DND-41 (cell line): ENCODE results near the gene POU2F1.
"Not testable (repeated sequence)": the region's sequence is repeated elsewhere in the genome, so short reads cannot be mapped to it uniquely, and the experiment has no call there.

ENCODE experiments used
- ATAC-seq: fragments of 200-7000 bp; cut with Tn5 transposase; 3 replicates; pipeline ENCODE4 v1.9.1; 2021; ENCODE audit warnings: low read depth; ENCODE audit not compliant: insufficient read depth
- DNase-seq: peaks from one replicate; pipeline ENCODE4 v3.0.0-alpha.2; 2020
- H2AFZ ChIP-seq: 2 replicates; pipeline ENCODE4 v1.6.0; 2012; ENCODE audit warnings: low read depth, low read length
- H3K27ac ChIP-seq: 2 replicates; pipeline ENCODE4 v1.5.1; 2012; ENCODE audit warnings: low read length, inconsistent platforms
- H3K27me3 ChIP-seq: fragments of 200-600 bp; sonication (generic); 2 replicates; pipeline ENCODE4 v1.6.0; 2012; ENCODE audit warnings: low read length, mild to moderate bottlenecking, inconsistent platforms; ENCODE audit not compliant: insufficient read depth, poor library complexity
- H3K36me3 ChIP-seq: 2 replicates; pipeline ENCODE4 v1.5.1; 2012; ENCODE audit warnings: low read length, inconsistent platforms; ENCODE audit not compliant: insufficient read depth
- H3K4me1 ChIP-seq: 2 replicates; pipeline ENCODE4 v1.5.1; 2012; ENCODE audit warnings: mild to moderate bottlenecking, low read length; ENCODE audit not compliant: insufficient read depth
- H3K4me2 ChIP-seq: 2 replicates; pipeline ENCODE4 v1.6.0; 2012; ENCODE audit warnings: mild to moderate bottlenecking, moderate library complexity, low read length, inconsistent platforms; ENCODE audit not compliant: insufficient read depth
- H3K4me3 ChIP-seq, 2 experiments: fragments of 200-600 bp in 1 of 2; shearing (Covaris generic) in 1 of 2; 2 replicates each; pipeline ENCODE4 v1.5.1; 2012 to 2016; ENCODE audit warnings: inconsistent platforms in 2 of 2, low read length in 2 of 2, mild to moderate bottlenecking in 2 of 2, low read depth in 1 of 2, moderate library complexity in 1 of 2
- H3K79me2 ChIP-seq: 2 replicates; pipeline ENCODE4 v1.6.0; 2012; ENCODE audit warnings: low read length, inconsistent platforms; ENCODE audit not compliant: insufficient read depth
- H3K9ac ChIP-seq: 2 replicates; pipeline ENCODE4 v1.6.0; 2012; ENCODE audit warnings: low read depth, mild to moderate bottlenecking, inconsistent platforms, low read length, moderate library complexity
- H3K9me3 ChIP-seq: 2 replicates; pipeline ENCODE4 v1.5.1; 2012; ENCODE audit warnings: low read length, moderate library complexity, mild to moderate bottlenecking, inconsistent platforms; ENCODE audit not compliant: insufficient read depth, severe bottlenecking
- H4K20me1 ChIP-seq: 2 replicates; pipeline ENCODE4 v1.6.0; 2012; ENCODE audit warnings: low read length; ENCODE audit not compliant: insufficient read depth
- EZH2 ChIP-seq: IDR thresholded peaks from 3 replicates; pipeline ENCODE4 v1.6.1; 2012; ENCODE audit warnings: borderline replicate concordance, low read depth, mild to moderate bottlenecking, moderate library complexity, low read length, inconsistent platforms; ENCODE audit not compliant: severe bottlenecking
- TF ChIP-seq, protein P1 (sequence below): IDR thresholded peaks from 2 replicates; pipeline ENCODE4 v1.5.1; 2012; ENCODE audit warnings: borderline replicate concordance, low read length, moderate library complexity, mild to moderate bottlenecking; ENCODE audit not compliant: poor library complexity, severe bottlenecking; ENCODE audit errors: extremely low read depth

POU2F1 gene

DNA sequence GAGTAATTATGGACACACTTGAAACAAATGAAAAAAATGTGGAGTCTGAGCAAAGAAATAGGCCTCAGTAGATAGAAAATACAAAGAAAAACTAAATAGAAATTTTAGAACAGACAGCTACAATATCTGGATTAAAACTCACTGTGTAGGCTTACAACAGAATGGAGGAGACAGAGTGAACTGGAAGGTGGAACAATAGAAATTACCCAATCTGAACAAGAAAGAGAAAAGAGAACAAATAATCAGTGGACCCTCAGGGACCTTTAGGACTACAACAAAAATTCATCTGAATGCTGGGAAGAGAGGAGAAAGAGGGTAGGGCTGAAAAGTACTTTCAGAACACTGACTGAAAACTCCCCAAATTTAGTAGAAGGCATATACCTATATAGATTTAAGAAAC lies 90.0 kb downstream of the POU2F1 start:
- Histone ChIP-seq H3K9ac (no peak overlapping the region), H3K79me2 (peaks cover 42% of the 10 kb centered on the region), H3K36me3 (no peaks in the 10 kb centered on the region; the same call in 1 of the 2 replicates), H3K27ac (no peak overlapping the region), H3K4me2 (no peak overlapping the region), H4K20me1 (no peaks in the 10 kb centered on the region), H3K27me3 (no peaks in the 10 kb centered on the region), H3K4me3 (no peak overlapping the region), H3K9me3 (peaks cover 6% of the 10 kb centered on the region), H2AFZ (no peak overlapping the region), H3K4me1 (peaks cover 14% of the 10 kb centered on the region)
- no peak for DNase-seq
- no peak for ATAC-seq
- no peak for TF ChIP-seq EZH2
- TF ChIP-seq, protein P1, sequence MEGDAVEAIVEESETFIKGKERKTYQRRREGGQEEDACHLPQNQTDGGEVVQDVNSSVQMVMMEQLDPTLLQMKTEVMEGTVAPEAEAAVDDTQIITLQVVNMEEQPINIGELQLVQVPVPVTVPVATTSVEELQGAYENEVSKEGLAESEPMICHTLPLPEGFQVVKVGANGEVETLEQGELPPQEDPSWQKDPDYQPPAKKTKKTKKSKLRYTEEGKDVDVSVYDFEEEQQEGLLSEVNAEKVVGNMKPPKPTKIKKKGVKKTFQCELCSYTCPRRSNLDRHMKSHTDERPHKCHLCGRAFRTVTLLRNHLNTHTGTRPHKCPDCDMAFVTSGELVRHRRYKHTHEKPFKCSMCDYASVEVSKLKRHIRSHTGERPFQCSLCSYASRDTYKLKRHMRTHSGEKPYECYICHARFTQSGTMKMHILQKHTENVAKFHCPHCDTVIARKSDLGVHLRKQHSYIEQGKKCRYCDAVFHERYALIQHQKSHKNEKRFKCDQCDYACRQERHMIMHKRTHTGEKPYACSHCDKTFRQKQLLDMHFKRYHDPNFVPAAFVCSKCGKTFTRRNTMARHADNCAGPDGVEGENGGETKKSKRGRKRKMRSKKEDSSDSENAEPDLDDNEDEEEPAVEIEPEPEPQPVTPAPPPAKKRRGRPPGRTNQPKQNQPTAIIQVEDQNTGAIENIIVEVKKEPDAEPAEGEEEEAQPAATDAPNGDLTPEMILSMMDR: no peak

DNA sequence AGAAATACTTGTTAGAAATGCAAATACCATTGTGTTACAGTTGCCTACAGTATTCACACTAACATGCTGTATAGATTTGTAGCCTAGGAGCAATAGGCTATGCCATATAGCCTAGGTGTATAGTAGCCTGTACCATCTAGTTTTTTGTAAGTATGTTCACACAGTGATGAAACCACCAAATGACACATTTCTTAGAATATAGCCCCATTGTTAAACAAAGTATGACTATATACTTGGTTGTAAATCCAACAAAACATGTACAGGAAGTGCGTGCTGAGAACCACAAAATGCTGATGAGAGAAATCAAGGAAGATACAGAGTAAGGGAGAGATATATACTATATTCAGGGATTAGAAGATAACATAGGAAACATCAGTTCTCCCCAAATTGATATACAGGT lies 92.2 kb downstream of the POU2F1 start:
- H3K4me1 ChIP-seq: no peaks in the 10 kb centered on the region; the same call in 1 of the 2 replicates
- peak; percentile 79 for ATAC-seq
- no peaks in the 10 kb centered on the region for H3K27me3 ChIP-seq
- H3K4me2 ChIP-seq: no peak overlapping the region
- H3K4me3 ChIP-seq: no peak overlapping the region
- no peak overlapping the region for H3K9ac ChIP-seq
- H3K36me3 ChIP-seq: peaks cover 5% of the 10 kb centered on the region; the same call in 1 of the 2 replicates
- H3K79me2 ChIP-seq: peaks cover 37% of the 10 kb centered on the region
- no peak for DNase-seq
- H4K20me1 ChIP-seq: no peaks in the 10 kb centered on the region
- peaks cover 20% of the 10 kb centered on the region for H3K9me3 ChIP-seq
- no peak overlapping the region for H2AFZ ChIP-seq
- H3K27ac ChIP-seq: no peak overlapping the region
- TF ChIP-seq EZH2: no peak
- TF ChIP-seq, protein P1: no peak

DNA sequence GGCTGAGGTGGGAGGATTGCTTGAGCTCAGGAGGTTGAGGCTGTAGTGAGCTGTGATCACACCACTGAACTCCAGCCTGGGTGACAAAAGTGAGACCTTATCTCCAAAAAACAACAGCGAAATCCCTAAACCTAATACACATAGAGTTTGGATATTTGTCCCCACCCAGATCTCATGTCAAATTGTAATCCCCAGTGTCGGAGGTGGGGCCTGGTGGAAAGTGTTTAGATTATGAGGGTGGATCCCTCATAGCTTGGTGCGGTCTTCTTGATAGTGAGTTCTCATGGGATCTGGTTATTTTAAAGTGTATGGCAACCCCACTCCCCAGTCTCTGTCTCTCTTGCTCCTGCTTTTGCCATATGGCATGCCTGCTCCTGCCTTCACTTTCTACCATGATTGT lies 94.0 kb downstream of the POU2F1 start:
- Histone ChIP-seq H3K27me3 (no peaks in the 10 kb centered on the region), H2AFZ (no peak overlapping the region), H3K4me1 (no peaks in the 10 kb centered on the region; the same call in 1 of the 2 replicates), H3K36me3 (peaks cover 5% of the 10 kb centered on the region; the same call in 1 of the 2 replicates), H3K4me3 (no peak overlapping the region), H3K4me2 (no peak overlapping the region), H3K9ac (no peak overlapping the region), H3K27ac (no peak overlapping the region), H4K20me1 (no peaks in the 10 kb centered on the region), H3K9me3 (peaks cover 26% of the 10 kb centered on the region), H3K79me2 (peaks cover 22% of the 10 kb centered on the region)
- DNase-seq: no peak
- TF ChIP-seq EZH2: no peak
- TF ChIP-seq, protein P1: no peak
- no peak for ATAC-seq

DNA sequence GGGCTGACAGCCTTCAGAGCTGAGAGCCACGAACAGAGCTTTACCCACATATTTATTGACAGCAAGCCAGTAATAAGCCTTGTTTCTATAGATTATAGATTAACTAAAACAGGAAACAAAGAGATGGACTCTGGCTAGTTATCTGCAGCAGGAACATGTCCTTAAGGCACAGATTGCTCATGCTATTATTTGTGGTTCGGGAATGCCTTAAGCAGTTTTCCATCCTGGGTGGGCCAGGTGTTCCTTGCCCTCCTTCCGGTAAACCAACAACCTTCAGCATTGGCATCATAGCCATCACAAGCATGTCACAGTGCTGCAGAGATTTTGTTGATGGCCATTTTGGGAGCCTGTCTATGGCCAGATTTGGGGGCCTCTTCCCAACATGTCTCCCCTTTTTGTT lies 96.8 kb downstream of the POU2F1 start:
- H4K20me1 ChIP-seq: no peaks in the 10 kb centered on the region
- H3K79me2 ChIP-seq: peaks cover 16% of the 10 kb centered on the region
- ATAC-seq: no peak
- peaks cover 7% of the 10 kb centered on the region for H3K36me3 ChIP-seq
- no peak overlapping the region for H2AFZ ChIP-seq
- H3K4me2 ChIP-seq: no peak overlapping the region
- no peak for DNase-seq
- no peaks in the 10 kb centered on the region for H3K27me3 ChIP-seq
- no peak overlapping the region for H3K4me3 ChIP-seq
- H3K4me1 ChIP-seq: no peaks in the 10 kb centered on the region
- TF ChIP-seq EZH2: no peak
- TF ChIP-seq, protein P1: no peak
- no peak overlapping the region for H3K27ac ChIP-seq
- H3K9ac ChIP-seq: no peak overlapping the region
- H3K9me3 ChIP-seq: peaks cover 47% of the 10 kb centered on the region

GRCh38 chr1:167319206-167319605 lies 98.5 kb downstream of the POU2F1 start:
- H2AFZ ChIP-seq, H3K4me3 ChIP-seq, H3K4me2 ChIP-seq, H3K4me1 ChIP-seq, H3K27ac ChIP-seq, H4K20me1 ChIP-seq, H3K9ac ChIP-seq, ATAC-seq, H3K27me3 ChIP-seq, DNase-seq: not testable (repeated sequence)
- H3K36me3 ChIP-seq: peaks cover 22% of the 10 kb centered on the region
- H3K79me2 ChIP-seq: peaks cover 26% of the 10 kb centered on the region
- peaks cover 61% of the 10 kb centered on the region for H3K9me3 ChIP-seq
